NCI-H2171 (cell line): Measurements from ENCODE around the gene MYO1B.

Source experiments
- DNase-seq: peaks from one replicate; lab custom pipeline; 2025; lab: John Stamatoyannopoulos, UW

Gene MYO1B

DNA sequence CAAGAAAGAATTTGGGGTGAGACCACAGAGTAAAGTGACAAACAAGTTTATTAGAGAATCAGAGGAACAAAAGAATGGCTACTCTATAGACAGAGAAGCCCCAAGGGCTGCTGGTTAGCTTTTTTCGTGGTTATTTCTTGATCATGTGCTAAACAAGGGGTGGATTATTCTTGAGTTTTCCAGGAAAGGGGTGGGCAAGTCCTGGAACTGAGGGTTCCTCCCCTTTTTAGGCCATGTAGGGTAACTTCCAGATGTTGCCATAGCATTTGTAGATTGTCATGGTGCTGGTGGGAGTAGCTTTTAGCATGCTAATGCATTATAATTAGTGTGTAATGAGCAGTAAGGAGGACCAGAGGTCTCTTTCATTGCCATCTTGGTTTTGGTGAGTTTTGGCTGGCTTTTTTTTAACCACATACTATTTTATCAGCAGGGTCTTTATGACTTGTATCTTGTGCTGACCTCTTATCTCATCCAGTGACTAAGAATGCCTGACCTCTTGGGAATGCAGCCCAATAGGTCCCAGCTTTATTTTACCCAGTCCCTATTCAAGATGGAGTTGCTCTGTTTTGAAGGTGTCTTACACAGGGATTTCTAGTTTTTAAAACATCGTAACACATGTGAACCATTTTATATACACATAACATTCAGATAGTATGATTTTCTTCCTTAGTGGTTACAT, 77.8 kb downstream of the MYO1B start:
- DNase-seq = no peak

GRCh38 chr2:191325651-191326365, 80.6 kb downstream of the MYO1B start:
- no peak for DNase-seq

GRCh38 chr2:191327484-191327883, 82.3 kb downstream of the MYO1B start:
- no peak for DNase-seq

DNA sequence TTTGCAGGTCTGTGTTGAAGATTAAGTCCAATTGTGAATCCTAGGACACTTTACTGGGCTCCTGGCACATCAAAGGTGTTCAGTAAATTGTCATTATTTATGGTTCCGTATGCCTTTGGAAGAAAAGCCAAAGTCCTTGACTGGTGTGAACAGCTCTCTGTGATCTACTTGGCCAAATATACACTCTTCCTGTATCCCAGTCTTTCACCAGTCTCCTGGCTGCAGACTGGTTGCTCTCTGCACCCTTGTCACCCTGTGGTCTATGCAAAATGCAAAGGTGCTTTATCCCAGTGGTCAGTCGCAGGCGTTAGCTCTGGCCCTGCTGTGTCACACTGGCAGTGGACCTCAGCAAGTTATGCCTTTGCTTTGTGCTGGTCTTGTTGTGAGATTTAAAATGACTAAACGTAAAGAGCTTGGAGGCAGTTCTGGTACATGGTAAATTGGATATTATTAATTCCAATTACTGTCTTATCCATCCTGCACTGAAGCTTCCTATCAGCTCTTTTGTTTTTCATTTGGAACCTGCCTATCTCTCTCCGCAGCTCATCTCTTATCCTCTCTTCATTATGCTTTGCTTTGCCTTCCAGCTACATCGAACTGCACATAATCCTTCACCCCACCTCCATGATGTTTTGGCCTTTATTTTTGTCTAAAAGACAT, 83.1 kb downstream of the MYO1B start:
- DNase-seq = no peak

DNA sequence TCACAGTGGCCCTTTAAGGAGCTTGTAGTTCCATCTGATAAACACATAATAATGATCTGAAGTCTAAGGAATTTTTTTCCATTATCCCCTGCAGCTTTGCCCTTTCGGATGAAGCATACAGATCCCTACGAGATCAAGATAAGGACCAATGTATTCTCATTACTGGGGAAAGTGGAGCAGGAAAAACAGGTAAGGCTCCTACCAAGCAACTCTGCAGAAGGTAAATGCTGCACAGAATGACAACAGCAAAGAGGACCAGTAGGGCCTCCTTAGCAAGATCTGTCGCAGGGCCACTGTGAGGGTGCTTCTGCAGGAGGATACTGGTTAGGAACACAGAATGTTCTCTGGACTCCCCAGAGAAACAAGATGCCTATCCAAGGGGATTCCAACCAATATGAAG, 84.6 kb downstream of the MYO1B start:
- DNase-seq = no peak

GRCh38 chr2:191333911-191334357, 88.7 kb downstream of the MYO1B start:
- no peak for DNase-seq

DNA sequence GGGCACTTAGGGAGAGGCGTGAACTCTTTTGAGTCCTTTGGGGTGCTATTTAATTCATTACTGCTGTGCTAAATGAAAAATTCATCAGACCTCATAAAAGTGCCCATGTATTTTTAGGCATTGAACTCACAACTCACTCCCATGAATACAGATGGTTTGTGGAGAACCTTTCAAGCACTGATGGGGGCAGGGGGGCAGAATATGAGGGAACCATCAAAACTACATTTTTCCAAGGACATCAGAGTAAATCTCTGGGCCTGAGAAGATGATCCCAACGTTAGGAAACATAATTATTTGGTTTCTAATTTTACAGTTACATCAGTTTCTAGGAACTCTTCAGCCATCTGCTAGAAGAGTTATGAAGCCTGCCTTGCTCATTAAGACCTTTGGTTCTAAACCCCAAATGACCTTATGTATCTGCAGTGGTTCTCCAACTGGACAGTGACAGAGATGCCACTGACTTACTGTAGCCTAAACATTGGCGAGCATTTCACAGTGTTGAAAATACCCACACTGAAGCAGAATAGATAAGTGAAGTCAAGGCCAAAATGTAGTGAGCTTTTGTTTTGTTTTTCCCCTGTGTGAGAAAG, 90.8 kb downstream of the MYO1B start:
- DNase-seq = no peak

- no peak for DNase-seq
Measured at GRCh38 chr2:191341436-191341835, 96.2 kb downstream of the MYO1B start.

- DNase-seq = no peak
Measured at GRCh38 chr2:191343796-191344338, 98.7 kb downstream of the MYO1B start.

- DNase-seq = no peak
Measured at GRCh38 chr2:191345788-191346187, 100.6 kb downstream of the MYO1B start.

DNA sequence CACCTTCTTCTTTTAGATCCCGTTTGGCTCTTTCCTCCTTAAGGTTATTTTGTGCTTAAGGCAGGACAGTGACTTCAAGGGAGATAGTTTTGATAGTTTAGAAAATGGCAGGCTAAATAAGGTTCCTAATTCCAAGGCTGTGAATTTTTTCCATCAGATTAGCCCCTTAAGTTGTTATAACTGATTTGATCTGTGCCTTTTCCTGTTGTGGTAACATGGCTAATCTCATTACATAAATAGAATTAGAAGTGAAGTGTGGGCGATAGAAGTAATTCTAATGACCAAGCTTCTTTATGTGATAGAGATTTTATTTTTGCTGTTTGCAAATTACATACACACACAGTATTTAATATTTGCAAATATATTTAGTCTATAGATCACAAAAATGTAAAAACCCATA, 102.0 kb downstream of the MYO1B start:
- DNase-seq = no peak

DNA sequence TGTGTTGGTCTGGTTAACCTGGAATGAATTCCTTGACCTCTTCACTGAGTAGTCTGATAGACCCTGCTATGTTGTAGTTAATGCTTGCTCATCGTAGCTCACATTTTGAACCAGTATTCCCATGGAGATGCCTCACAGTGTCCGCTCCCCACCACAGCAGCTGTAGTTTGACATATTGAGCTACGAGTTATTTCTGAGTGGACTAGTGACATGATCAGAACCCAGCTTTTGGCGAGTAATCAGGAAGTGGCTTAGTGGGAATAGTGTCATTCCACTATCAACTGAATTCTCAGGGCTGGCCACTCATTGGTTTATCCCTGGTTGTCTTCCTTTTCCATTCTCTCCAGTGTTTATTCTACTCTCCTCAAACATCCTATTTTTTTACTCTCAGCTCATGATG, 102.7 kb downstream of the MYO1B start:
- DNase-seq = no peak

DNA sequence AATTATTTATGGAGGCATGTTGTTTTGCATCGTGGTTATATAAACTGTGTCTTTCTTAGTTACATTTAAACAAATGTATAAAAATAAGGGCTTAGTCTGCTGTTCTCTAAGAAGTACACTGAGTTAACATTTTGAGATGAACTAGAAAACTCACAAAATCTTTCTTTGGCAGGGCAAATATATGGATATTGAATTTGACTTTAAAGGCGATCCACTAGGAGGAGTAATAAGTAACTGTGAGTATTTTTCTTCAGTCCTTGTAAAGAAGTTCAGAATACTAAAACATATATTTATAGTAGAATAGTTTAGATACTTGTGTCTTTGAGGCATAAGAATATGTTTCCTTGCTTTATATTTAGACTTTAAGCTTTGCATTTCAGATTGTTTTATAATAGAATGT, 104.8 kb downstream of the MYO1B start:
- no peak for DNase-seq

- no peak for DNase-seq
Measured at GRCh38 chr2:191350826-191351225, 105.6 kb downstream of the MYO1B start.

DNA sequence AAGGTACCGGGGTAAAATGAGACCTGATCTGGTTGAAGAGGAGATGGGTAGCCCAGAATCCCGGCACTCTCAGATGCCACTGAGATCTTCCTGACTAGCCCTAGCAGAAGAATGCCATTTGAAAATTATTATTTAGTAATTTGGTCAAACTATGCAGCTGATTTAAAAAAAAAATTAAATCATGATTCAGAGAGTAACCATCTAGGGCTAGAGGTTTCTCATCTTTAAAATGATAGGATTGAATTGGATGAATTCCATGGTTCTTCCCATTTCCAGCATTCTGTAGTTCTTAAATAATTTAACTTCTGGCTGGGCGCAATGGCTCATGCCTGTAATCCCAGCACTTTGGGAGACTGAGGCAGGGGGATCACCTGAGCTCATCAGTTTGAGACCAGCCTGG, 106.1 kb downstream of the MYO1B start:
- DNase-seq = no peak

GRCh38 chr2:191351921-191352320, 106.7 kb downstream of the MYO1B start:
- DNase-seq = no peak

- no peak for DNase-seq
Measured at GRCh38 chr2:191352536-191352935, 107.3 kb downstream of the MYO1B start.

DNA sequence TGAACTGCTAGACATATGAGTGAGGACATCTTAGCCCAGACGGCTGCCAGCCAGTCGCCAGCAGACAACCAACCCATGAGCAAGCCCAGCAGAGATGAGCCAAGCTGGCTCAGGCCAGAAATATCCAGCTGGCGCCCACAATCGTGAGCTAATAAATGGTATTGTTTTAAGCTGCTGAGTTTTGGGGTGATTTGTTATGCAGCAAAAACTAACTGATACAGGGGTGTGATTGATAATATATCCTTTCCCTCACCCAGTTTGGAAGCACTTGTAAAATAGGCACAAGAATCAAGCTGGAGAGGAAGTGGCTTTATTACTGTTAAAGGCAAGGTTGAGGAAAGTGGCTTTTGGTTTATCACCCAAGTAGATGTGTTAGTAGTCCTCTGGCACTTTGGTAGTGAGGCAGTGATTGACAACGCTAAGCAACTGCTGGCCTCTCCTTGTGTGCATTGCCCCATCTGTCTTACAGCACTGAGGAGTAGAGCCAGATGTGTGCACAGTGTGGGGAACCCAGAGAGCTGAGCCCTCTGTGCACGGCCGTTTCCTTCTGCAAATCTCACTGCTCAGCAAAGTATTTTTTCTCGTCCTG, 110.1 kb downstream of the MYO1B start:
- no peak for DNase-seq

DNA sequence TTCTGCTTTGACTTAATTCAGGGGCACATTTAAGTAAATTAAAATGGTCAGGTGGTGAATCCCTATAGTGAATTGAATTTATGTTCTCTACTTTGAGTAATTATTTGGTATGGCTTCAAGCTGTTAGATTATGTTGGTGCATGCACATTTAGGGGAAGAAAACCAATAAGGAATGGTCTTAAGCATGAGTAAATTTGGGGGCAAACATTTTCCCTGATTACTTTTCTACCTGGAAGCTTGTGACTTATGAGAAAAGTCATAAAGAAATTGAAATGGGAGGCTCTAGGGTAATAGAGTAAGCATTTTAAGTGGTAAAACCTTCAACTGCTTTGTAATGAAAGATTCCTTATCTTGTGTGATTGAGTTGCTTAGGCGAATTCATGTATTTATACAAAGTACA, 112.5 kb downstream of the MYO1B start:
- no peak for DNase-seq

GRCh38 chr2:191358325-191359025, 113.3 kb downstream of the MYO1B start:
- no peak for DNase-seq

GRCh38 chr2:191359133-191359532, 113.9 kb downstream of the MYO1B start:
- DNase-seq = peak; percentile 3

DNA sequence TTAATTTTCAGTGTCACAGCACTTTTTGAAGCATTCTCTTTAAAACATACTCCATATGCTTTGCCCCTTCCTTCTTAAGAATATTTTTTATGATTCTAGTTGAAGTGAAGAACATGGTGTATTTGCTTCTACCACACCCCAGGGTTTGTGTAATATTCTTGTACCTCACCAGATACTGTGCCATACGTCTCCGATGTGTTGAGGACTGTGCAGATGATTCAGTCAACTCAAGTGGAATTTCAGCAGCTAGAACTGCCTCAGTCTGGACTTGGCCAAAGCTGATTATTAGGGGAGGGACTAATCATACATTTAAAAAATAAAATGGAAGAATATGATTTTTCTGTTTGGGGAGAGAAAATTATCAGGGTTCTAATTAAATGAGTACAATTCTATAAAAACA, 115.7 kb downstream of the MYO1B start:
- DNase-seq = no peak
